Measurements from ENCODE around the gene TNNC1.

Gene TNNC1

GRCh38 chr3:52477076-52477795 is 23.4 kb upstream of the TNNC1 start:
- TF ChIP-seq, protein P1, sequence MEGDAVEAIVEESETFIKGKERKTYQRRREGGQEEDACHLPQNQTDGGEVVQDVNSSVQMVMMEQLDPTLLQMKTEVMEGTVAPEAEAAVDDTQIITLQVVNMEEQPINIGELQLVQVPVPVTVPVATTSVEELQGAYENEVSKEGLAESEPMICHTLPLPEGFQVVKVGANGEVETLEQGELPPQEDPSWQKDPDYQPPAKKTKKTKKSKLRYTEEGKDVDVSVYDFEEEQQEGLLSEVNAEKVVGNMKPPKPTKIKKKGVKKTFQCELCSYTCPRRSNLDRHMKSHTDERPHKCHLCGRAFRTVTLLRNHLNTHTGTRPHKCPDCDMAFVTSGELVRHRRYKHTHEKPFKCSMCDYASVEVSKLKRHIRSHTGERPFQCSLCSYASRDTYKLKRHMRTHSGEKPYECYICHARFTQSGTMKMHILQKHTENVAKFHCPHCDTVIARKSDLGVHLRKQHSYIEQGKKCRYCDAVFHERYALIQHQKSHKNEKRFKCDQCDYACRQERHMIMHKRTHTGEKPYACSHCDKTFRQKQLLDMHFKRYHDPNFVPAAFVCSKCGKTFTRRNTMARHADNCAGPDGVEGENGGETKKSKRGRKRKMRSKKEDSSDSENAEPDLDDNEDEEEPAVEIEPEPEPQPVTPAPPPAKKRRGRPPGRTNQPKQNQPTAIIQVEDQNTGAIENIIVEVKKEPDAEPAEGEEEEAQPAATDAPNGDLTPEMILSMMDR (conservative IDR thresholded peaks at IDR 0.05; ENCODE audit: control insufficient read depth, insufficient read depth, low read depth, low read length) = no peak
- DNase-seq (ENCODE audit: low read depth) = no peak
- H3K4me3 ChIP-seq (ENCODE audit: control insufficient read depth, low read depth, low read length) = no peak overlapping the region

GRCh38 chr3:52473026-52473425 is 19.2 kb upstream of the TNNC1 start:
- TF ChIP-seq, protein P1 (conservative IDR thresholded peaks at IDR 0.05; ENCODE audit: control insufficient read depth, insufficient read depth, low read depth, low read length) = no peak
- no peak overlapping the region for H3K4me3 ChIP-seq (ENCODE audit: control insufficient read depth, low read depth, low read length)
- DNase-seq (ENCODE audit: low read depth) = no peak

GRCh38 chr3:52472239-52473000 is 18.6 kb upstream of the TNNC1 start:
- TF ChIP-seq, protein P1 (conservative IDR thresholded peaks at IDR 0.05; ENCODE audit: control insufficient read depth, insufficient read depth, low read depth, low read length) = no peak
- no peak overlapping the region for H3K4me3 ChIP-seq (ENCODE audit: control insufficient read depth, low read depth, low read length)
- DNase-seq (ENCODE audit: low read depth) = no peak

- peak; percentile 59 for DNase-seq (ENCODE audit: low read depth)
- no peak overlapping the region for H3K4me3 ChIP-seq (ENCODE audit: control insufficient read depth, low read depth, low read length)
- TF ChIP-seq, protein P1 (conservative IDR thresholded peaks at IDR 0.05; ENCODE audit: control insufficient read depth, insufficient read depth, low read depth, low read length) = peak; percentile 68
These were observed 17.8 kb upstream of the TNNC1 start for GRCh38 chr3:52471371-52472238.

DNA sequence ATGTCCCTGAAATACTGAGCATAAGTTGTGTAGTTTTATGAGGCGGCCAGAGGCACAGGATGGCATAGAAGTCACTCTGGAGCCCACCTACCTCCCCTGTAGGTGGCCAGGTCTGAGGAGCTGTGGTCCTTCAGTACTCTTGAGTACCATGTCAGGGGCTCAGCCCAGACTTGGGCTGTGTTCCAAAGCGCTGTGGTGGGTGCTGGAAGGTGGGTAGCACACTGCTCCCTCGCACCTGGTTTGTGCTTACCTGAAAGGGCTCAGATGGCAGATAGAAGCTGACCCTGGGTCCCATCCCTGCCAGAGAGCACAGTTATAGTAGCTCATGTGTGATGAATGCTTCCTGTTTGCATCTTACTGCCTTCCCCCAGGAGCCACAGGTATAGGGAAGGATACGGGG is 17.1 kb upstream of the TNNC1 start:
- no peak overlapping the region for H3K4me3 ChIP-seq (ENCODE audit: control insufficient read depth, low read depth, low read length)
- TF ChIP-seq, protein P1 (conservative IDR thresholded peaks at IDR 0.05; ENCODE audit: control insufficient read depth, insufficient read depth, low read depth, low read length) = no peak
- DNase-seq (ENCODE audit: low read depth) = no peak

GRCh38 chr3:52469001-52469400 is 15.2 kb upstream of the TNNC1 start:
- TF ChIP-seq, protein P1 (conservative IDR thresholded peaks at IDR 0.05; ENCODE audit: control insufficient read depth, insufficient read depth, low read depth, low read length) = no peak
- no peak overlapping the region for H3K4me3 ChIP-seq (ENCODE audit: control insufficient read depth, low read depth, low read length)
- peak; percentile 34 for DNase-seq (ENCODE audit: low read depth)
